SU-DHL-6 (cell line): ENCODE measurements around the gene CD36.

ENCODE experiments used
- H2AFZ ChIP-seq: fragments of 200-600 bp; sonication (generic); 2 replicates; pipeline ENCODE4 v1.6.1; 2014; ENCODE audit warnings: low read depth, mild to moderate bottlenecking, moderate library complexity, mixed read lengths, antibody characterized with exemption, low read length; ENCODE audit not compliant: severe bottlenecking
- H3F3A ChIP-seq: fragments of 200-600 bp; shearing (Covaris generic); 2 replicates; pipeline ENCODE4 v1.6.0; 2016; ENCODE audit warnings: antibody characterized with exemption, mild to moderate bottlenecking; ENCODE audit not compliant: insufficient read depth
- H3K27ac ChIP-seq: fragments of 200-600 bp; sonication (generic); 2 replicates; pipeline ENCODE4 v1.5.1; 2016; ENCODE audit warnings: low read depth, mild to moderate bottlenecking, low read length, moderate library complexity, mixed read lengths
- H3K27me3 ChIP-seq: fragments of 200-600 bp; sonication (generic), shearing (Covaris generic); 2 replicates; pipeline ENCODE4 v1.6.0; 2014; ENCODE audit warnings: mild to moderate bottlenecking, low read length
- H3K36me3 ChIP-seq: fragments of 200-600 bp; sonication (generic); 2 replicates; pipeline ENCODE4 v1.6.1; 2014; ENCODE audit warnings: mild to moderate bottlenecking, low read length, mixed read lengths
- H3K4me2 ChIP-seq: fragments of 300-600, 200-600 bp; shearing (Covaris generic), sonication (generic); 2 replicates; pipeline ENCODE4 v1.6.0; 2014; ENCODE audit warnings: low read length, low read depth, mild to moderate bottlenecking; ENCODE audit not compliant: poor library complexity, severe bottlenecking
- H3K4me3 ChIP-seq: fragments of 200-600 bp; sonication (generic); 2 replicates; pipeline ENCODE4 v1.5.1; 2014; ENCODE audit warnings: antibody characterized with exemption, low read length, mild to moderate bottlenecking, mixed read lengths; ENCODE audit not compliant: insufficient read depth, poor library complexity, severe bottlenecking
- H3K79me2 ChIP-seq: fragments of 200-600 bp; sonication (generic); 2 replicates; pipeline ENCODE4 v1.6.1; 2014; ENCODE audit warnings: mild to moderate bottlenecking, low read length, moderate library complexity; ENCODE audit not compliant: insufficient read depth
- H3K9ac ChIP-seq: fragments of 200-600 bp; sonication (generic); 2 replicates; pipeline ENCODE4 v1.7.0; 2014; ENCODE audit warnings: mild to moderate bottlenecking, low read length
- H3K9me2 ChIP-seq: fragments of 200-600 bp; sonication (generic); replicated peaks from 2 replicates; pipeline ENCODE4 v1.6.1; 2014; ENCODE audit warnings: low read length; ENCODE audit not compliant: insufficient read depth
- H3K9me3 ChIP-seq: fragments of 200-600 bp; sonication (generic); 2 replicates; pipeline ENCODE4 v1.6.1; 2014; ENCODE audit warnings: low read length, mixed read lengths; ENCODE audit not compliant: insufficient read depth
- H4K20me1 ChIP-seq: fragments of 200-600 bp; sonication (generic); 2 replicates; pipeline ENCODE4 v1.6.1; 2014; ENCODE audit warnings: low read depth, mild to moderate bottlenecking, antibody characterized with exemption, low read length, moderate library complexity, mixed read lengths
- CTCF ChIP-seq: fragments of 200-600 bp; sonication (generic); IDR thresholded peaks from one replicate; pipeline ENCODE4 v1.5.1; 2017; ENCODE audit warnings: antibody characterized with exemption, mild to moderate bottlenecking, low read length, moderate library complexity; ENCODE audit not compliant: insufficient read depth, poor library complexity, severe bottlenecking
- EZH2phosphoT487 ChIP-seq: fragments of 200-600 bp; sonication (generic), shearing (Covaris generic); conservative IDR thresholded peaks from 2 replicates; pipeline ENCODE4 v1.6.1; 2018; ENCODE audit warnings: mild to moderate bottlenecking, antibody characterized with exemption, low read length, moderate library complexity, mixed read lengths

Gene CD36

GRCh38 chr7:80632819-80633218, 5.6 kb upstream of the CD36 start:
- Histone ChIP-seq H3K4me3 (no peak overlapping the region), H3K79me2 (no peaks in the 10 kb centered on the region), H3K36me3 (no peaks in the 10 kb centered on the region), H3K9me3 (no peaks in the 10 kb centered on the region), H3K9ac (no peak overlapping the region), H4K20me1 (no peaks in the 10 kb centered on the region), H3K27me3 (no peaks in the 10 kb centered on the region), H3F3A (no peaks in the 10 kb centered on the region), H3K27ac (no peak overlapping the region), H3K9me2 (no peaks in the 10 kb centered on the region), H2AFZ (no peak overlapping the region), H3K4me2 (no peak overlapping the region)
- TF ChIP-seq EZH2phosphoT487 (no peak), CTCF (no peak)

GRCh38 chr7:80634505-80634904, 3.9 kb upstream of the CD36 start:
- Histone ChIP-seq H3K9ac (no peak overlapping the region), H3K4me3 (no peak overlapping the region)
- TF ChIP-seq CTCF (no peak), EZH2phosphoT487 (no peak)

GRCh38 chr7:80635533-80635932, 2.9 kb upstream of the CD36 start:
- H3K9me2 ChIP-seq: no peaks in the 10 kb centered on the region
- H3K4me2 ChIP-seq: no peak overlapping the region
- no peak overlapping the region for H3K27ac ChIP-seq
- no peak overlapping the region for H3K9ac ChIP-seq
- no peak overlapping the region for H3K4me3 ChIP-seq
- H3K36me3 ChIP-seq: no peaks in the 10 kb centered on the region
- no peaks in the 10 kb centered on the region for H3K27me3 ChIP-seq
- no peaks in the 10 kb centered on the region for H3K79me2 ChIP-seq
- no peak overlapping the region for H2AFZ ChIP-seq
- no peaks in the 10 kb centered on the region for H3F3A ChIP-seq
- H4K20me1 ChIP-seq: no peaks in the 10 kb centered on the region
- TF ChIP-seq CTCF (no peak), EZH2phosphoT487 (no peak)
- H3K9me3 ChIP-seq: no peaks in the 10 kb centered on the region

More at GRCh38 chr7:80634505-80634904, 3.9 kb upstream of the CD36 start:
- no peaks in the 10 kb centered on the region for H3K79me2 ChIP-seq
- H3K27me3 ChIP-seq: no peaks in the 10 kb centered on the region
- H4K20me1 ChIP-seq: no peaks in the 10 kb centered on the region
- H3K27ac ChIP-seq: no peak overlapping the region
- no peak overlapping the region for H2AFZ ChIP-seq
- H3K9me3 ChIP-seq: no peaks in the 10 kb centered on the region
- H3F3A ChIP-seq: no peaks in the 10 kb centered on the region
- H3K4me2 ChIP-seq: no peak overlapping the region
- no peaks in the 10 kb centered on the region for H3K9me2 ChIP-seq
- H3K36me3 ChIP-seq: no peaks in the 10 kb centered on the region
